ENCODE results near the gene TNFRSF6B. TPM values are rescaled to one million over a fixed set of nuclear protein-coding genes. Genes with fewer than 3 reads are reported as not detected.

Gene TNFRSF6B
- total and polyA plus RNA-seq, 2 of the 4 experiments (the other 2 are of a cell fraction) = 1.3 to 11.0 TPM

- Histone ChIP-seq H3K4me2 (ENCODE audit: low read depth, low read length) (no peak overlapping the region), H3K27ac (ENCODE audit: insufficient read depth, low read length) (no peak overlapping the region), H3K4me1 (ENCODE audit: control insufficient read depth, insufficient read depth, low read length) (peaks cover 10% of the 10 kb centered on the region), H4K8ac (ENCODE audit: low read depth in 2 of 2, low read length in 2 of 2) (no peak overlapping the region), H3K56ac (ENCODE audit: extremely low read depth, insufficient read depth, low read length) (no peak overlapping the region), H2BK15ac (ENCODE audit: low read depth, low read length) (no peak overlapping the region), H4K20me1 (ENCODE audit: insufficient read depth, low read length) (peaks cover 27% of the 10 kb centered on the region), H2BK120ac (ENCODE audit: low read depth, low read length) (no peak overlapping the region), H2AK9ac (replicated peaks; ENCODE audit: low read depth, low read length, poor library complexity) (peak overlapping the region; percentile 23), H2AK5ac (ENCODE audit: low read depth, low read length) (no peak overlapping the region), H3K79me1 (ENCODE audit: low read depth in 1 of 2, low read length in 2 of 2) (peaks cover 4 to 17% of the 10 kb centered on the region in 2 experiments; a peak in 2 of 4 replicates), H2BK20ac (ENCODE audit: low read depth, low read length) (no peak overlapping the region), H3K27me3 (ENCODE audit: control insufficient read depth, insufficient read depth, low read length) (no peaks in the 10 kb centered on the region), H3K9ac (ENCODE audit: low read depth, low read length) (no peak overlapping the region), H3K9me3 (ENCODE audit: control insufficient read depth, insufficient read depth, low read length) (no peaks in the 10 kb centered on the region), H2BK5ac (ENCODE audit: low read depth, low read length, poor library complexity, severe bottlenecking) (no peak overlapping the region), H3K9me1 (ENCODE audit: insufficient read depth, low read length) (no peaks in the 10 kb centered on the region), H4K5ac (ENCODE audit: low read depth, low read length) (no peak overlapping the region), H3K14ac (replicated peaks; ENCODE audit: low read depth, low read length) (no peak overlapping the region), H3K4me3 (ENCODE audit: insufficient read depth, low read depth, low read length) (no peak overlapping the region), H3K36me3 (ENCODE audit: control insufficient read depth, insufficient read depth, low read length) (peaks cover 43% of the 10 kb centered on the region), H4K91ac (ENCODE audit: insufficient read depth, low read depth, low read length) (no peak overlapping the region), H3K4ac (ENCODE audit: low read depth, low read length) (no peak overlapping the region), H2AFZ (replicated peaks; ENCODE audit: low read length, poor library complexity) (peak overlapping the region; percentile 14), H3K18ac (ENCODE audit: low read depth, low read length) (no peak overlapping the region), H3K23ac (ENCODE audit: low read depth, low read length) (no peak overlapping the region)
- intact Hi-C loops (cut with micrococcal nuclease) (no loop called here), dilution Hi-C loops (cut with HindIII; ENCODE audit: low sequenced_read_pairs, unreplicated experiment) (no loop called here), in situ Hi-C loops (cut with MboI; ENCODE audit: low sequenced_read_pairs) (no loop called here)
- ChIA-PET POLR2A (ENCODE audit: unreplicated experiment) (no interaction called here), CTCF (interaction anchor here (0.5 kb wide), 1 partner anchor 41 kb away, joined by 5 read pairs; no protein-coding TSS in a partner anchor)
- no TSS peak for BruUV-seq (replicated peaks)
- DNase-seq (no peak), ATAC-seq (ENCODE audit: low read depth) (no peak)
- TF ChIP-seq ELK1 (IDR thresholded peaks at IDR 0.05; ENCODE audit: borderline replicate concordance, low read depth, low read length) = no peak
- TF ChIP-seq BHLHE40 (IDR thresholded peaks at IDR 0.05; ENCODE audit: low read depth, low read length) = no peak
- no peak for TF ChIP-seq NFE2L2 (IDR thresholded peaks at IDR 0.05; ENCODE audit: low read depth, low read length)
- no peak for TF ChIP-seq MAZ (IDR thresholded peaks at IDR 0.05; ENCODE audit: borderline replicate concordance, low read depth, low read length)
- no peak for TF ChIP-seq CHD1 (IDR thresholded peaks at IDR 0.05; ENCODE audit: low read depth, low read length)
- TF ChIP-seq RCOR1 (IDR thresholded peaks at IDR 0.05; ENCODE audit: insufficient replicate concordance, low read length) = no peak
- TF ChIP-seq FOS (IDR thresholded peaks at IDR 0.05; ENCODE audit: low read depth, low read length) = no peak
- TF ChIP-seq SMC3 (IDR thresholded peaks at IDR 0.05; ENCODE audit: low read depth, low read length) = no peak
- TF ChIP-seq CTCF (conservative IDR thresholded peaks at IDR 0.05; ENCODE audit: low read depth, low read length) = no peak
- TF ChIP-seq USF2 (IDR thresholded peaks at IDR 0.05; ENCODE audit: low read depth, low read length) = no peak
- TF ChIP-seq RFX5 (IDR thresholded peaks at IDR 0.05; ENCODE audit: low read depth, low read length) = no peak
- no peak for TF ChIP-seq MXI1 (IDR thresholded peaks at IDR 0.05; ENCODE audit: borderline replicate concordance, low read depth, low read length)
- TF ChIP-seq CEBPB (IDR thresholded peaks at IDR 0.05; ENCODE audit: low read depth, low read length) = no peak
- 77% methylated on average over 4 of the region's 26 CpGs; no CpG with 5 or more reads in 1 of the 2 experiments for WGBS, 2 experiments (ENCODE audit: extremely low coverage in 2 of 2, insufficient read length in 1 of 2)
Measured at GRCh38 chr20:63738687-63739129, 42.3 kb downstream of the TNFRSF6B start.
